H7 (cell line): ENCODE data around the gene ZFHX3. TPM values are rescaled to one million over a fixed set of nuclear protein-coding genes. Genes with fewer than 3 reads are reported as not detected.

Experiments used
- DNase-seq: peaks from one replicate; pipeline ENCODE4 v3.0.0; 2012
- H3K27me3 ChIP-seq: 2 replicates; pipeline ENCODE4 v1.6.0; 2011; ENCODE audit warnings: mild to moderate bottlenecking, low read length; ENCODE audit not compliant: control insufficient read depth, insufficient read depth
- H3K36me3 ChIP-seq: replicated peaks from 2 replicates; pipeline ENCODE4 v1.5.1; 2011; ENCODE audit warnings: low read length; ENCODE audit not compliant: control insufficient read depth, insufficient read depth
- H3K4me3 ChIP-seq: 2 replicates; pipeline ENCODE4 v1.5.1; 2011; ENCODE audit warnings: low read depth, mild to moderate bottlenecking, control low read depth, low read length, moderate library complexity; ENCODE audit not compliant: insufficient read depth
- total RNA-seq: library from RNA; depleted of rRNA; stranded (reverse); fragments of >200 nt; shearing (Covaris generic); gene quantifications from 2 replicates; pipeline ENCODE4 v1.2.3, GENCODE V29; 2014

The ZFHX3 gene
- total RNA-seq, 1 experiment from 2014 or later, result 1.3 TPM

- no peak overlapping the region for H3K4me3 ChIP-seq
- H3K36me3 ChIP-seq, result no peaks in the 10 kb centered on the region
- DNase-seq, result no peak
- no peaks in the 10 kb centered on the region for H3K27me3 ChIP-seq
Measured at GRCh38 chr16:72827866-72828265, 220.1 kb downstream of the ZFHX3 start.

- DNase-seq, result no peak
- Histone ChIP-seq H3K4me3 (no peak overlapping the region), H3K36me3 (no peaks in the 10 kb centered on the region), H3K27me3 (no peaks in the 10 kb centered on the region)
Measured at GRCh38 chr16:72825912-72826621, 221.9 kb downstream of the ZFHX3 start.

GRCh38 chr16:72824761-72825160 lies 223.2 kb downstream of the ZFHX3 start:
- no peaks in the 10 kb centered on the region for H3K27me3 ChIP-seq
- no peak for DNase-seq
- H3K36me3 ChIP-seq, result no peaks in the 10 kb centered on the region
- no peak overlapping the region for H3K4me3 ChIP-seq

GRCh38 chr16:72824027-72824426 lies 223.9 kb downstream of the ZFHX3 start:
- Histone ChIP-seq H3K27me3 (no peaks in the 10 kb centered on the region), H3K4me3 (no peak overlapping the region), H3K36me3 (no peaks in the 10 kb centered on the region)
- no peak for DNase-seq

- no peaks in the 10 kb centered on the region for H3K27me3 ChIP-seq
- DNase-seq, result no peak
- no peaks in the 10 kb centered on the region for H3K36me3 ChIP-seq
- H3K4me3 ChIP-seq, result no peak overlapping the region
Measured at GRCh38 chr16:72821185-72821950, 226.6 kb downstream of the ZFHX3 start.

- no peak overlapping the region for H3K4me3 ChIP-seq
- no peaks in the 10 kb centered on the region for H3K27me3 ChIP-seq
- DNase-seq, result no peak
- no peaks in the 10 kb centered on the region for H3K36me3 ChIP-seq
Measured at GRCh38 chr16:72819345-72819744, 228.6 kb downstream of the ZFHX3 start.

GRCh38 chr16:72818236-72818845 lies 229.6 kb downstream of the ZFHX3 start:
- Histone ChIP-seq H3K27me3 (no peaks in the 10 kb centered on the region), H3K4me3 (no peak overlapping the region), H3K36me3 (no peaks in the 10 kb centered on the region)
- DNase-seq, result no peak

GRCh38 chr16:72815348-72816318 lies 232.3 kb downstream of the ZFHX3 start:
- H3K27me3 ChIP-seq, result no peaks in the 10 kb centered on the region

GRCh38 chr16:72814226-72814625 lies 233.7 kb downstream of the ZFHX3 start:
- no peak for DNase-seq
- Histone ChIP-seq H3K36me3 (no peaks in the 10 kb centered on the region), H3K27me3 (no peaks in the 10 kb centered on the region), H3K4me3 (no peak overlapping the region)

More at GRCh38 chr16:72815348-72816318, 232.3 kb downstream of the ZFHX3 start:
- DNase-seq, result no peak
- Histone ChIP-seq H3K36me3 (no peaks in the 10 kb centered on the region), H3K4me3 (no peak overlapping the region)

- Histone ChIP-seq H3K36me3 (no peaks in the 10 kb centered on the region), H3K4me3 (no peak overlapping the region), H3K27me3 (no peaks in the 10 kb centered on the region)
- DNase-seq, result no peak
Measured at GRCh38 chr16:72812672-72813071, 235.3 kb downstream of the ZFHX3 start.

GRCh38 chr16:72811876-72812275 lies 236.1 kb downstream of the ZFHX3 start:
- Histone ChIP-seq H3K36me3 (no peaks in the 10 kb centered on the region), H3K27me3 (no peaks in the 10 kb centered on the region), H3K4me3 (no peak overlapping the region)
- DNase-seq, result no peak

- H3K36me3 ChIP-seq, result no peaks in the 10 kb centered on the region
- no peaks in the 10 kb centered on the region for H3K27me3 ChIP-seq
- DNase-seq, result no peak
- H3K4me3 ChIP-seq, result no peak overlapping the region
Measured at GRCh38 chr16:72811188-72811720, 236.7 kb downstream of the ZFHX3 start.

GRCh38 chr16:72810480-72810879 lies 237.4 kb downstream of the ZFHX3 start:
- Histone ChIP-seq H3K36me3 (no peaks in the 10 kb centered on the region), H3K4me3 (no peak overlapping the region), H3K27me3 (no peaks in the 10 kb centered on the region)
- DNase-seq, result no peak

- DNase-seq, result no peak
- Histone ChIP-seq H3K27me3 (no peaks in the 10 kb centered on the region), H3K36me3 (no peaks in the 10 kb centered on the region), H3K4me3 (no peak overlapping the region)
Measured at GRCh38 chr16:72809446-72809845, 238.5 kb downstream of the ZFHX3 start.
